Endothelial cell of umbilical vein (primary cell): ENCODE data around the gene LHX4. TPM values are rescaled to one million over a fixed set of nuclear protein-coding genes. Genes with fewer than 3 reads are reported as not detected.

ENCODE experiments used
- BruUV-seq: library from RNA; stranded (reverse); fragments of 400-500 nt; replicated peaks from 2 replicates; lab custom pipeline; 2021; lab: Mats Ljungman, UMichigan
- CTCF ChIA-PET: fragments of 300-600, 350-600 bp; sonication (Branson Sonifier 250); formaldehyde crosslinking; loops from one replicate; lab custom pipeline; 2021; ENCODE audit warnings: antibody characterized with exemption, inconsistent platforms; lab: Charles Lee
- POLR2A ChIA-PET: fragments of 300-600, 350-600 bp; sonication (Branson Sonifier 250); formaldehyde crosslinking; loops from one replicate; lab custom pipeline; 2021; ENCODE audit warnings: antibody characterized with exemption, inconsistent platforms; lab: Charles Lee
- DNase-seq: peaks from one replicate; pipeline ENCODE4 v3.0.0-alpha.2; 2011; ENCODE audit warnings: low read depth, low spot score
- FAIRE-seq: peaks from 2 replicates; lab custom pipeline; 2011; peaks lifted over from hg19 to GRCh38; lab: Jason Lieb, UNC
- H2AFZ ChIP-seq: 2 replicates; pipeline ENCODE4 v1.6.0; 2012; ENCODE audit warnings: low read depth, low read length, control low read depth, inconsistent platforms
- H3K27ac ChIP-seq: 2 replicates; pipeline ENCODE4 v1.5.1; 2011; ENCODE audit warnings: low read depth, mild to moderate bottlenecking, control low read depth, low read length, moderate library complexity; ENCODE audit not compliant: insufficient read depth
- H3K27me3 ChIP-seq, 2 experiments: 2 replicates each; pipeline versions ENCODE4 v1.6.0 to v1.6.1; 2011; ENCODE audit warnings: low read length in 2 of 2, mixed read lengths in 1 of 2; ENCODE audit not compliant: control insufficient read depth in 2 of 2, insufficient read depth in 2 of 2
- H3K36me3 ChIP-seq, 2 experiments: 2 replicates in 1 of 2; 3 replicates in 1 of 2; pipeline ENCODE4 v1.5.1; 2011; ENCODE audit warnings: low read length in 2 of 2, mild to moderate bottlenecking in 1 of 2, moderate library complexity in 1 of 2; ENCODE audit not compliant: control insufficient read depth in 2 of 2, insufficient read depth in 2 of 2; ENCODE audit errors: extremely low read depth in 1 of 2
- H3K4me1 ChIP-seq: 3 replicates; pipeline ENCODE4 v1.5.1; 2011; ENCODE audit warnings: mild to moderate bottlenecking, low read length; ENCODE audit not compliant: control insufficient read depth, insufficient read depth; ENCODE audit errors: extremely low read depth
- H3K4me2 ChIP-seq: 2 replicates; pipeline ENCODE4 v1.6.1; 2011; ENCODE audit warnings: low read length, control low read depth, mixed read lengths; ENCODE audit not compliant: insufficient read depth
- H3K4me3 ChIP-seq, 3 experiments: fragments of 200-600 bp in 1 of 3; sonication (generic), shearing (Covaris generic) in 1 of 3; replicated peaks in 1 of 3; 2 replicates each; pipeline ENCODE4 v1.5.1; 2011 to 2016; ENCODE audit warnings: control low read depth in 3 of 3, low read length in 3 of 3, mild to moderate bottlenecking in 2 of 3, inconsistent platforms in 1 of 3, low read depth in 1 of 3, moderate library complexity in 1 of 3; ENCODE audit not compliant: insufficient read depth in 1 of 3
- H3K79me2 ChIP-seq: 2 replicates; pipeline ENCODE4 v1.6.0; 2012; ENCODE audit warnings: low read length, inconsistent platforms; ENCODE audit not compliant: control insufficient read depth, insufficient read depth
- H3K9ac ChIP-seq: replicated peaks from 2 replicates; pipeline ENCODE3; 2011; ENCODE audit warnings: low read length, control low read depth; ENCODE audit not compliant: insufficient read depth; ENCODE audit errors: extremely low read depth
- H3K9me1 ChIP-seq: replicated peaks from 3 replicates; pipeline ENCODE4 v1.6.0; 2011; ENCODE audit warnings: mild to moderate bottlenecking, low read length; ENCODE audit not compliant: control insufficient read depth, insufficient read depth; ENCODE audit errors: extremely low read depth
- H3K9me3 ChIP-seq: replicated peaks from 2 replicates; pipeline ENCODE4 v1.5.1; 2012; ENCODE audit warnings: low read length, inconsistent platforms; ENCODE audit not compliant: control insufficient read depth, insufficient read depth
- H4K20me1 ChIP-seq: replicated peaks from 2 replicates; pipeline ENCODE3; 2011; ENCODE audit warnings: mild to moderate bottlenecking, low read length; ENCODE audit not compliant: control insufficient read depth, insufficient read depth; ENCODE audit errors: extremely low read depth
- EZH2 ChIP-seq: IDR thresholded peaks from 2 replicates; pipeline ENCODE4 v1.6.1; 2012; ENCODE audit warnings: borderline replicate concordance, low read depth, mild to moderate bottlenecking, moderate library complexity, low read length, inconsistent platforms; ENCODE audit not compliant: severe bottlenecking
- FOS ChIP-seq: IDR thresholded peaks from 2 replicates; pipeline ENCODE4 v1.6.1; 2011; ENCODE audit warnings: mild to moderate bottlenecking, low read length, moderate library complexity, borderline replicate concordance; ENCODE audit not compliant: insufficient read depth
- GATA2 ChIP-seq: IDR thresholded peaks from 2 replicates; pipeline ENCODE4 v1.7.0; 2011; ENCODE audit warnings: low read depth, mild to moderate bottlenecking, moderate library complexity, mixed read lengths, low read length; ENCODE audit not compliant: insufficient read length, insufficient read depth
- JUN ChIP-seq: IDR thresholded peaks from 2 replicates; pipeline ENCODE4 v1.6.1; 2011; ENCODE audit warnings: borderline replicate concordance, low read depth; ENCODE audit not compliant: insufficient read length, insufficient read depth
- MYC ChIP-seq: IDR thresholded peaks from one replicate; pipeline ENCODE4 v1.6.1; 2011; ENCODE audit warnings: mild to moderate bottlenecking, low read depth, low read length
- POLR2A ChIP-seq: IDR thresholded peaks from 2 replicates; pipeline ENCODE4 v1.6.1; 2012; ENCODE audit warnings: low read depth, mild to moderate bottlenecking, control low read depth, low read length
- POLR2AphosphoS5 ChIP-seq: IDR thresholded peaks from 2 replicates; pipeline ENCODE4 v1.6.1; 2012; ENCODE audit warnings: low read depth, mild to moderate bottlenecking, control low read depth, low read length, moderate library complexity; ENCODE audit not compliant: insufficient read depth
- dilution Hi-C: fragments of 300-500 bp; cut with MboI; formaldehyde crosslinking; loops from one replicate; pipeline ENCODE4 v1.15.0; 2019; ENCODE audit warnings: low sequenced_read_pairs; ENCODE audit not compliant: extremely low pct_ligation_motif_present
- intact Hi-C: fragments of 100-400 bp; cut with micrococcal nuclease; formaldehyde crosslinking; loops from one replicate; pipeline ENCODE4 v1.10.0; 2022
- polyA plus RNA-seq, 4 experiments: library from polyadenylated mRNA; depleted of rRNA in 3 of 4; stranded (reverse) in 3 of 4; unstranded in 1 of 4; fragments of >200 nt; gene quantifications; 2 replicates each; pipeline versions ENCODE4 v1.2.1 to v1.2.3, GENCODE V29; 2011 to 2012; ENCODE audit warnings: missing spikeins in 1 of 4
- total RNA-seq: library from RNA; stranded (reverse); gene quantifications from 2 replicates; pipeline ENCODE4 v1.2.3, GENCODE V29; 2021
- TF ChIP-seq, protein P1 (sequence below): IDR thresholded peaks from 2 replicates; pipeline ENCODE4 v1.6.1; 2011; ENCODE audit not compliant: insufficient read depth, insufficient read length
- TF ChIP-seq, protein P2 (sequence below), 2 donors: IDR thresholded peaks; 1 replicate in 1 of 2; 2 replicates in 1 of 2; pipeline ENCODE4 v1.5.1; 2011; ENCODE audit warnings: low read length in 2 of 2, mild to moderate bottlenecking in 2 of 2, moderate library complexity in 2 of 2, control low read depth in 1 of 2, inconsistent platforms in 1 of 2, low read depth in 1 of 2; ENCODE audit not compliant: insufficient read depth in 1 of 2; ENCODE audit errors: extremely low read depth in 1 of 2

LHX4 gene
- total and polyA plus RNA-seq, 2 donors (not counting 3 experiments of a cell fraction or from before 2014, with no cell fraction given): not detected

DNA sequence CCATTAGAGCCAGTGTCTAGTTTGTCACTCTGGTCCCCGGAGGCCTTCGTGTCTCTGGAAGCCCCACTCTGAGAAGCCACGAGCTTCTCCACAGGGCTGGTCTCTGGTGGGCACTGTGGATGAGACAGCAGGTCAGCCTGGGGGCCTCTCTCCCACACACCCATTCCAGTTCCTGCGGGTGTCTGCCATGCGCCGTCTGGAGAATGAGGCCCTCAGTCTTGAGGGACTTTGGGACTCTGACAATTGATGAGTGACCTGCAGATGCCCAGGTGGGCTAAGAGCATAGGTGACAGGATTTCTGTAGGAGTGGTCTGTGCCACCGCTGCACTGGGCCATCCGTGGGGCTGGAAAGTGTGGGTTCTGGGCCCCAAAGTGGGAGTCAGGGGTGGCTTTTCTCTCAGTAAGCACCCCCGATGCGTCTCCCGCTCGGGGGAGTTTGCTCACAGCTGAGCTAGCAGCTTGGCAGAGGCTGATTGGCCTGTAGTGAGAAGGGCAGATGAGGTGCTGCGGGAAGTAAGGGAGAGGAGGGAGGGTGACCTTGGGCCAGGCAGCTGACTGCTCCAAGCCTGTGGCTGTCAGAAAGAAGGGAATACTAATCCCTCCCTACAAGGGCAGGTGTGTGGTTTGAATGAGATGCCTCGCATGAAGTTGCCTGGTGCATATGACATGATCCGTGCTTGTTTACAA is 26.4 kb downstream of the LHX4 start:
- H3K79me2 ChIP-seq: no peaks in the 10 kb centered on the region
- TF ChIP-seq JUN (no peak), GATA2 (no peak), FOS (no peak), POLR2AphosphoS5 (no peak), MYC (no peak), POLR2A (no peak), EZH2 (no peak)
- TF ChIP-seq, protein P1, sequence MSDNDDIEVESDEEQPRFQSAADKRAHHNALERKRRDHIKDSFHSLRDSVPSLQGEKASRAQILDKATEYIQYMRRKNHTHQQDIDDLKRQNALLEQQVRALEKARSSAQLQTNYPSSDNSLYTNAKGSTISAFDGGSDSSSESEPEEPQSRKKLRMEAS: no peak
- TF ChIP-seq, protein P2, sequence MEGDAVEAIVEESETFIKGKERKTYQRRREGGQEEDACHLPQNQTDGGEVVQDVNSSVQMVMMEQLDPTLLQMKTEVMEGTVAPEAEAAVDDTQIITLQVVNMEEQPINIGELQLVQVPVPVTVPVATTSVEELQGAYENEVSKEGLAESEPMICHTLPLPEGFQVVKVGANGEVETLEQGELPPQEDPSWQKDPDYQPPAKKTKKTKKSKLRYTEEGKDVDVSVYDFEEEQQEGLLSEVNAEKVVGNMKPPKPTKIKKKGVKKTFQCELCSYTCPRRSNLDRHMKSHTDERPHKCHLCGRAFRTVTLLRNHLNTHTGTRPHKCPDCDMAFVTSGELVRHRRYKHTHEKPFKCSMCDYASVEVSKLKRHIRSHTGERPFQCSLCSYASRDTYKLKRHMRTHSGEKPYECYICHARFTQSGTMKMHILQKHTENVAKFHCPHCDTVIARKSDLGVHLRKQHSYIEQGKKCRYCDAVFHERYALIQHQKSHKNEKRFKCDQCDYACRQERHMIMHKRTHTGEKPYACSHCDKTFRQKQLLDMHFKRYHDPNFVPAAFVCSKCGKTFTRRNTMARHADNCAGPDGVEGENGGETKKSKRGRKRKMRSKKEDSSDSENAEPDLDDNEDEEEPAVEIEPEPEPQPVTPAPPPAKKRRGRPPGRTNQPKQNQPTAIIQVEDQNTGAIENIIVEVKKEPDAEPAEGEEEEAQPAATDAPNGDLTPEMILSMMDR (IDR thresholded peaks at IDR 0.05; ENCODE audit: extremely low read depth in 1 of 2, insufficient read depth in 1 of 2, low read depth in 1 of 2, low read length in 2 of 2): no peak
- CTCF ChIA-PET: no interaction called here
- no peak overlapping the region for H3K4me2 ChIP-seq
- no TSS peak for BruUV-seq
- POLR2A ChIA-PET: no interaction called here
- H4K20me1 ChIP-seq: no peaks in the 10 kb centered on the region
- no peaks in the 10 kb centered on the region for H3K27me3 ChIP-seq
- H3K36me3 ChIP-seq: no peaks in the 10 kb centered on the region
- no peaks in the 10 kb centered on the region for H3K4me1 ChIP-seq
- intact Hi-C loops (no loop called here), dilution Hi-C loops (no loop called here)
- no peaks in the 10 kb centered on the region for H3K9me3 ChIP-seq
- no peak overlapping the region for H3K4me3 ChIP-seq
- no peaks in the 10 kb centered on the region for H3K9me1 ChIP-seq
- H3K9ac ChIP-seq: no peak overlapping the region
- no peak overlapping the region for H3K27ac ChIP-seq
- FAIRE-seq (no peak), DNase-seq (no peak)
- H2AFZ ChIP-seq: no peak overlapping the region
